ENCODE data around the gene DAD1.
"Not testable (repeated sequence)": the region's sequence is repeated elsewhere in the genome, so short reads cannot be mapped to it uniquely, and the experiment has no call there.

Gene DAD1

GRCh38 chr14:22598099-22598895 is 9.3 kb upstream of the DAD1 start, which contains the start of gene ABHD4:
Gene ABHD4 (plus strand): TSS chr14:22598300. CDS start chr14:22598307, 7 bp downstream.
- no peak for DNase-seq

- DNase-seq, result no peak
Measured at GRCh38 chr14:22597771-22598098, 8.7 kb upstream of the DAD1 start.

- no peak for DNase-seq
Measured at GRCh38 chr14:22597265-22597664, 8.2 kb upstream of the DAD1 start.

GRCh38 chr14:22596354-22596879 is 7.4 kb upstream of the DAD1 start:
- DNase-seq, result no peak

- no peak for DNase-seq
Measured at GRCh38 chr14:22594156-22594716, 5.2 kb upstream of the DAD1 start.

- no peak for DNase-seq
Measured at GRCh38 chr14:22593601-22594000, 4.6 kb upstream of the DAD1 start.

DNA sequence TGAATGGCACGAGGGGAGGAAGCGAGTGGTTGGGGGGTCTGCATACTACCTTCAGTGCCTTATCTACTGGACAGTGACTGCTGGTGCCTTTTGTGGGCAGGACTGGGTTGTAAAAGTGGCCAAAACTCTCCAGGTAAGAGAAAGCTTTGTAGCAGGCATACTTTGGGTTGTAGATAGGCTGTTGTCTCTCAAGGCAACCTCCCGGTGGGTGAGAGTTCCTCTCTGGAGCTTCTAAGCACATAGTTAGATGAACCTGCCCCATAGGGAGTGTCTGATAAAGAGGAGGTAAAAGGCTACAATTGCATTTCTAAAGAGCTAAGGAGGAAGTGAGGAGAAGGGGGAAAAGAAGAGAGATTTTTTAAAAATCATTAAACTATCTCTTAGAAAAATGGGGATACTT is 4.2 kb upstream of the DAD1 start:
- no peak for DNase-seq

GRCh38 chr14:22588526-22589095 is 413 bp downstream of the DAD1 start:
- DNase-seq, result no peak

DNA sequence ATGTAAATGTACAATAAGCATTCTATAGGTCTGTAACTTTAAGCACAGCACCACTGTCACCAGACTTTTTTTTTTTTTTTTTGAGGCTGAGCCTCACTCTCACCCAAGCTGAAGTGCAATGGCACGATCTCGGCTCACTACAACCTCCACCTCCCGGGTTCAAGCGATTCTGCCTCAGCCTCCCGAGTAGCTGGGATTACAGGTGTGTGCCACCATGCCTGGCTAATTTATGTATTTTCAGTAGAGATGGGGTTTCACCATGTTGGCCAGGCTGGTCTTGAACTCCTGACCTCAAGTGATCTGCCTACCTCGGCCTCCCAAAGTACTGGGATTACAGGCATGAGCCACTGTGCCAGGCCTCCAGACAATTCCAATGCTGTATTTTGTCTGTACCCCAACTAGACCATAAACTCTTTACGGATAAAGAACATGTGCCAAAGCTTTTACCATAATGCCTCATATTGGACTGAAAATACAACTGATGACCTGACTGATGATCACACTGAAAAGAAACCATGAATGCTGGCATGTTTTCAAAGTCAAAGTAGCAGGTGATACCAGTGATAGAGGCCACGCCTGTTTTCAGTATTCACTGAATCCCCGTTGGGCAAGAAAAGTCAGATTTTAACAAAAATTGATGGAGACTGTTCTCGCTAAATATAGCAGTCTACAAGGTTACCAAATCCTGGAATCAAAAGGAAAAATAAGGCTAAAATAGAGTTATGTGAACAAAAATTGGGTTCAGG is 1.2 kb downstream of the DAD1 start:
- not testable (repeated sequence) for DNase-seq

- DNase-seq, result no peak
Measured at GRCh38 chr14:22587247-22587646, 1.8 kb downstream of the DAD1 start.

DNA sequence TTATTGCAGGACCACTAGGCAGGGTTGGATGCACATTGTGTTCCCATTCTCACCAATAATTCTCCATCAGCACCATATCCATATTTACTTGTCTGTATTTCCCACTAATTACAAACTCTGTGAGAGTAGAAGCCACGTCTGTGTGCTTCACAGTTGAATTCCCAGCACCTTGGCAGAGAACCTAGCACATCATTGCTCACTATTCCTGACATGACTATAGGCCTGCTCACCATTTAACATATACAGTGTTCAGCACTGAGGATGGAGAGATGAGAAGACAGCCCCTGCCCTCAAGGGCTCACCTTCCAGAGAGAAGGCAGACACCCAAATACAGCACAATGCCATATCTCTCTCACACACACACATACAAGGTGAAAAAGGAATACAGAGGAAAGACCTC is 5.0 kb downstream of the DAD1 start:
- no peak for DNase-seq

GRCh38 chr14:22580625-22581024 is 8.4 kb downstream of the DAD1 start:
- DNase-seq, result no peak

GRCh38 chr14:22579881-22580280 is 9.1 kb downstream of the DAD1 start:
- no peak for DNase-seq

DNA sequence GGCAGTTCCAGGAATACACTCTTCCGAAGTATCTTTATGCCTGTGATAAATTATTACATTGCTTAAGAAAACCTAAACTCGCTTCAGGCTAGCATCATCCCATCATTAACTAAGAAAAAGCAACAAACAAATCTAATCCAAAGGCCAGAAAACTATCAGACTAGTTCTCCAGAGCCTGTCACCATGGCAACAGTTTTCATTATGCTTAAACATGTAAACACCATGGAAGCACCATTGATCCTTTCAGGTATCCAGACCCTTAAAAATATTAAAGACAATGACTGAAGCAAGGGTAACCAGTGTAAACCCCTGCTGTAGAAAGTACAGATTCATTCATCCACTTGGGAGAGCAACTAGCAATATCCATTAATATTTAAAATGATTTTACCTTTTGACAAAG is 9.8 kb downstream of the DAD1 start:
- DNase-seq, result no peak

GRCh38 chr14:22577334-22577908 is 11.6 kb downstream of the DAD1 start:
- DNase-seq, result no peak

DNA sequence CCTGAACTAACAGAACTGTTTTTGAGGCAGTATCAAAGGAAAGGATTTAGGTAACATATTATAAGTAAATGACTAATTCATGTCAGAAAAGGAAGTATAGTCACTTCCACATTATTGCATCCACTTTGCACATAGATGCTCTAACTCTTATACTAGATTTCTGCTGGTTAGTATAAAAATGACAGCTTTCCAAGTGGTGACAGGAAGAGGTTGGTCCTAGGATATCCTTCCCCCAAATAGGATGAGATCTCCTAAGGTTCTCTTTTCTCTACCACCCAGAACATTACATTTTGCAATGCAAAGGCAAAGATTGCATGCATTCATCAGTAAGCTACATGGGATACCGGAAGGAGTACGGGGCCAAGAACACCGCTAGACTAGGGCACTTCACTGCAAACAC is 15.2 kb downstream of the DAD1 start:
- DNase-seq, result no peak

DNA sequence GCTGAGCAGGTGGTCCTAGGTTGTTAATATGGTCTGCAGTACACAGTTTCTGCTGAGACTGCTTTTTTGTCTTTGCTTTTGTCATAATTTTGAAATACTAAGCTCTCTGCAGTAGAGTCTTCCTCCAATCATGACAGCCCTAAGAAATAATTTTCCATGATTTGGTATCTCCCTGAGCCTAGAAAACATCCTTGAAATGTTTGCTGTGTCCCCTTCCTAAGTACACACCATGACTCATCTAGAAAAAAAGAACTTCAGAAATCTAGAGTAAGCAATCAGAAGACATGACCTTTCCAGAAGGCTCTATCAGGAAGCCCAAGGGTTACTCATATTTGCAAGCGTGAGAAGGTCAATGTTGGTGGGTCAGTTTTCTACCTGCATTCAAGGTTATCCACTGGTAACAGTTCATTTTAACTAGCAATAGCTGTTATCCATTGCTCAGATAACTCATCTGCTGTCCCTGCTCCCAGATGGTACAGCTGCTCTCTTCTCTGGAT is 16.4 kb downstream of the DAD1 start:
- DNase-seq, result no peak

- peak; percentile 80 for DNase-seq
Measured at GRCh38 chr14:22570132-22570949, 18.7 kb downstream of the DAD1 start.

DNA sequence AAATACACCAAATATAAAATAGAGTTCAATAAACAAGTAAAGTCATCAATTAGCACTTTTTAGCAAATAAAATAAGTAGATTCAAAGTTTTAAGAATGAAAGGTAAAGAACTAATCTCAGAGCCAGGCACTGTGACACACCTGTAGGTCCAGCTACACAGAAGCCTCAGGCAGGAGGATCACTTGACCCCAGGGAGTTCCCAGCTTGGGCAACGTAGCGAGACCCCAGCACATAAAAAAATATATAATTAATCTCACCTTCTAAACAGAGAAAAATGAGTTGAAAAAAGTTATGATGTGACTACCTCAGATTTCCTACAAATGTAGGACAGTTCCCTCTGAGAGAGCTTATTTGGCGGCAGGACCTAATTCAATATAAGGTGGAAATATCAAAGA is 19.3 kb downstream of the DAD1 start:
- no peak for DNase-seq

- DNase-seq, result no peak
Measured at GRCh38 chr14:22569106-22569736, 19.8 kb downstream of the DAD1 start.

DNA sequence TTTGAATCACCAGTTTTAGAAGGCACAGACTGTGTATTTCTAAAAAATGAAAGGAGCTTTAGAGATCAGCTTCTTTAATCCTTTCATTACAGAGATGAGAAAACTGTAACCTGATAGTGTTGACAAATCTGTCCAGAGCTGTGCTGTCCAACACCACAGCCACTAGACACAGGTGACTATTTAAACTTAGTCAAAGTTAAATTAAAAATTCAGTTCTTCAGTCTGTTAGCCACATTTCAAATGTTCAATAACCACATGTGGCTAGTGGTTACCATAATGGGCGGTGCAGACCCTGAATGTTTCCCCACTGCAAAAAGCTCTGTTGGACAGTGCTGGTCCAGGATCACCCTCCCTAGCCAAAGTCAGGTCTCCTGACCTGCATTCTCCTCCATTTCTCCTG is 21.6 kb downstream of the DAD1 start:
- DNase-seq, result no peak

DNA sequence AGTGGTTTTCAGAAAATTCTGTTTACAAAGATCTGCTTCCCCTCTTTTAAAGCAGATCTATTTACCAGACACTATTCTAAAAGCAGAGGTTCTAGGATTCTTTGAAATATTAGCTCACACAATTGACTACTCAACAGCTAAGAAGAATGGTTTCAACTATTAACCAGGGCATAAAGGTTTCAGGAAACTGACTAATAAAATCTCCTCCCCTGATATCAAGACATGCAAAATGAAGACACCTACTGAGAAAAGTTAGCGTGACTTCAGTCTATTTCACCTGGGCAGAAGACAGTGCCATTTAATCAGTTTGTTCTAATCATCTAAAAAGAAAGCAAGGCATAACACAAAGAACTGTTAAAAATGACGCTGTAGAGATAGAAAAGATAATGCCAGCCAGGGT is 22.2 kb downstream of the DAD1 start:
- no peak for DNase-seq

All from NCI-H1694 (cell line).